IMR-90 (cell line): ENCODE measurements around the gene PAM. TPM values are rescaled to one million over a fixed set of nuclear protein-coding genes. Genes with fewer than 3 reads are reported as not detected.

ENCODE experiments used
- ATAC-seq: fragments of 200-7000 bp; cut with Tn5 transposase; 2 replicates; pipeline ENCODE4 v1.9.1; 2020; ENCODE audit warnings: low read depth, mild to moderate bottlenecking, moderate library complexity
- BruUV-seq: library from RNA; stranded (reverse); fragments of 400-500 nt; replicated peaks from 2 replicates; lab custom pipeline; 2021; lab: Mats Ljungman, UMichigan
- CTCF ChIA-PET: fragments of 300-600 bp; formaldehyde crosslinking; extraction: SDS; loops from one replicate; lab custom pipeline; 2021; ENCODE audit warnings: antibody characterized with exemption; lab: Yijun Ruan, JAX
- POLR2A ChIA-PET: fragments of 300-600 bp; sonication (Branson Sonifier 250); formaldehyde crosslinking; loops from one replicate; lab custom pipeline; 2022; ENCODE audit warnings: antibody characterized with exemption; ENCODE audit not compliant: unreplicated experiment; lab: Charles Lee
- DNase-seq: peaks from one replicate; pipeline ENCODE4 v3.0.0; 2013
- H2AFZ ChIP-seq: replicated peaks from 2 replicates; pipeline ENCODE3; 2013; ENCODE audit warnings: low read length, mild to moderate bottlenecking; ENCODE audit not compliant: poor library complexity
- H2AK5ac ChIP-seq: 2 replicates; pipeline ENCODE4 v1.6.1; 2013; ENCODE audit warnings: low read depth, low read length, inconsistent platforms
- H2AK9ac ChIP-seq: replicated peaks from 2 replicates; pipeline ENCODE3; 2013; ENCODE audit warnings: mild to moderate bottlenecking, low read depth, low read length, moderate library complexity; ENCODE audit not compliant: poor library complexity
- H2BK120ac ChIP-seq: 2 replicates; pipeline ENCODE4 v1.6.1; 2013; ENCODE audit warnings: low read depth, low read length, inconsistent platforms
- H2BK15ac ChIP-seq: 3 replicates; pipeline ENCODE4 v1.6.1; 2013; ENCODE audit warnings: low read depth, low read length, inconsistent platforms
- H2BK20ac ChIP-seq: 2 replicates; pipeline ENCODE4 v1.6.1; 2013; ENCODE audit warnings: low read depth, mild to moderate bottlenecking, inconsistent platforms, low read length, moderate library complexity
- H2BK5ac ChIP-seq: 2 replicates; pipeline ENCODE4 v1.6.1; 2013; ENCODE audit warnings: mild to moderate bottlenecking, low read depth, low read length, inconsistent platforms; ENCODE audit not compliant: poor library complexity, severe bottlenecking
- H3K14ac ChIP-seq: replicated peaks from 2 replicates; pipeline ENCODE4 v1.6.1; 2013; ENCODE audit warnings: low read depth, low read length, inconsistent platforms
- H3K18ac ChIP-seq: 2 replicates; pipeline ENCODE4 v1.6.1; 2013; ENCODE audit warnings: low read depth, low read length, control low read depth
- H3K23ac ChIP-seq: 2 replicates; pipeline ENCODE4 v1.6.1; 2013; ENCODE audit warnings: low read depth, low read length, inconsistent platforms
- H3K27ac ChIP-seq: 2 replicates; pipeline ENCODE4 v1.5.1; 2013; ENCODE audit warnings: mild to moderate bottlenecking, control low read depth, low read length; ENCODE audit not compliant: insufficient read depth
- H3K27me3 ChIP-seq: 2 replicates; pipeline ENCODE4 v1.6.1; 2013; ENCODE audit warnings: low read length; ENCODE audit not compliant: control insufficient read depth, insufficient read depth
- H3K36me3 ChIP-seq: 2 replicates; pipeline ENCODE4 v1.6.1; 2013; ENCODE audit warnings: low read length, mixed read lengths; ENCODE audit not compliant: control insufficient read depth, insufficient read depth
- H3K4ac ChIP-seq: 2 replicates; pipeline ENCODE4 v1.6.1; 2013; ENCODE audit warnings: low read depth, low read length, inconsistent platforms
- H3K4me1 ChIP-seq: 2 replicates; pipeline ENCODE4 v1.6.1; 2013; ENCODE audit warnings: low read length, mixed read lengths; ENCODE audit not compliant: control insufficient read depth, insufficient read depth
- H3K4me2 ChIP-seq: 2 replicates; pipeline ENCODE4 v1.6.1; 2013; ENCODE audit warnings: low read depth, mild to moderate bottlenecking, control low read depth, low read length, moderate library complexity
- H3K4me3 ChIP-seq: 2 replicates; pipeline ENCODE4 v1.5.1; 2013; ENCODE audit warnings: low read depth, mild to moderate bottlenecking, control low read depth, low read length, moderate library complexity; ENCODE audit not compliant: insufficient read depth
- H3K56ac ChIP-seq: 2 replicates; pipeline ENCODE4 v1.6.1; 2013; ENCODE audit warnings: low read length, inconsistent platforms; ENCODE audit not compliant: insufficient read depth; ENCODE audit errors: extremely low read depth
- H3K79me1 ChIP-seq, 2 experiments: 2 replicates each; pipeline ENCODE4 v1.6.1; 2013; ENCODE audit warnings: low read length in 2 of 2, inconsistent platforms in 1 of 2, low read depth in 1 of 2
- H3K9ac ChIP-seq: 2 replicates; pipeline ENCODE4 v1.6.1; 2013; ENCODE audit warnings: low read depth, low read length, control low read depth
- H3K9me1 ChIP-seq: 2 replicates; pipeline ENCODE4 v1.6.1; 2013; ENCODE audit warnings: low read length, inconsistent platforms; ENCODE audit not compliant: insufficient read depth
- H3K9me3 ChIP-seq: 2 replicates; pipeline ENCODE4 v1.6.1; 2013; ENCODE audit warnings: low read length; ENCODE audit not compliant: control insufficient read depth, insufficient read depth
- H4K20me1 ChIP-seq: 2 replicates; pipeline ENCODE4 v1.6.1; 2013; ENCODE audit warnings: low read length, inconsistent platforms; ENCODE audit not compliant: insufficient read depth
- H4K5ac ChIP-seq: 2 replicates; pipeline ENCODE4 v1.6.1; 2013; ENCODE audit warnings: mild to moderate bottlenecking, low read depth, low read length, control low read depth
- H4K8ac ChIP-seq, 2 experiments: 2 replicates each; pipeline ENCODE4 v1.6.1; 2013; ENCODE audit warnings: low read depth in 2 of 2, low read length in 2 of 2, control low read depth in 1 of 2, inconsistent platforms in 1 of 2
- H4K91ac ChIP-seq: 2 replicates; pipeline ENCODE4 v1.6.1; 2013; ENCODE audit warnings: low read depth, low read length, inconsistent platforms; ENCODE audit not compliant: insufficient read depth
- FOS ChIP-seq: fragments of 150-350 bp; IDR thresholded peaks from 2 replicates; pipeline ENCODE4 v1.6.1; 2016; ENCODE audit warnings: low read depth, low read length
- RAD21 ChIP-seq: IDR thresholded peaks from 2 replicates; pipeline ENCODE4 v1.6.1; 2012; ENCODE audit warnings: low read length, improper control_type of control experiment
- WGBS, 2 experiments: methylation state at CpG; one replicate each; pipeline versions ENCODE4 v1.1.5 to v1.1.7; 2013; ENCODE audit warnings: missing lambda C conversion rate in 2 of 2; ENCODE audit not compliant: insufficient read length in 1 of 2; ENCODE audit errors: extremely low coverage in 2 of 2; 5-methylcytosine and 5-hydroxymethylcytosine counted together
- dilution Hi-C: fragments of 300-500 bp; cut with HindIII; formaldehyde crosslinking; loops from one replicate; pipeline ENCODE4 v1.14.3; 2018; ENCODE audit warnings: low sequenced_read_pairs; ENCODE audit not compliant: unreplicated experiment
- in situ Hi-C: fragments of 300-500 bp; cut with MboI; formaldehyde crosslinking; loops from 3 replicates; pipeline ENCODE4 v1.14.3; 2019; ENCODE audit warnings: low sequenced_read_pairs, inconsistent platforms, mixed read lengths
- intact Hi-C: fragments of 100-400 bp; cut with micrococcal nuclease; formaldehyde crosslinking; loops from 2 replicates; pipeline ENCODE4 v1.10.0; 2022
- polyA plus RNA-seq, 3 experiments: library from polyadenylated mRNA; depleted of rRNA; stranded (reverse); fragments of >200 nt; gene quantifications; 2 replicates each; pipeline ENCODE4 v1.2.3, GENCODE V29; 2012; ENCODE audit warnings: low replicate concordance in 1 of 3
- total RNA-seq: library from RNA; depleted of rRNA; stranded (reverse); fragments of >200 nt; gene quantifications from 2 replicates; pipeline ENCODE4 v1.2.3, GENCODE V29; 2012

Gene PAM
- total and polyA plus RNA-seq, 2 of the 4 experiments (the other 2 are of a cell fraction) = 115 to 179 TPM

- H2AK5ac ChIP-seq = no peak overlapping the region
- H4K20me1 ChIP-seq = peaks cover 15% of the 10 kb centered on the region; the same call in 1 of the 2 replicates
- H3K4me3 ChIP-seq = no peak overlapping the region
- no peaks in the 10 kb centered on the region for H3K9me1 ChIP-seq
- H2AFZ ChIP-seq = no peak overlapping the region
- no peak for TF ChIP-seq FOS
- no peak for TF ChIP-seq RAD21
- in situ Hi-C loops (no loop called here), dilution Hi-C loops (no loop called here), intact Hi-C loops (no loop called here)
- no TSS peak for BruUV-seq
- no peaks in the 10 kb centered on the region for H3K4me1 ChIP-seq
- H4K91ac ChIP-seq = no peak overlapping the region
- no peak overlapping the region for H3K4ac ChIP-seq
- no peak overlapping the region for H2BK15ac ChIP-seq
- POLR2A ChIA-PET = no interaction called here
- H2BK5ac ChIP-seq = no peak overlapping the region
- H3K36me3 ChIP-seq = no peaks in the 10 kb centered on the region; the same call in 1 of the 2 replicates
- CTCF ChIA-PET = interaction anchor here (1.8 kb wide), 1 partner anchor 17 kb away, joined by 3 read pairs; no protein-coding TSS in a partner anchor
- H2AK9ac ChIP-seq = no peak overlapping the region
- no peaks in the 10 kb centered on the region for H3K27me3 ChIP-seq
- H3K4me2 ChIP-seq = no peak overlapping the region
- H3K79me1 ChIP-seq = peaks cover 25 to 27% of the 10 kb centered on the region in 2 experiments
- DNase-seq = no peak
- H2BK120ac ChIP-seq = no peak overlapping the region
- H3K56ac ChIP-seq = no peak overlapping the region
- H3K27ac ChIP-seq = no peak overlapping the region
- H3K9ac ChIP-seq = no peak overlapping the region
- ATAC-seq = no peak
- H3K9me3 ChIP-seq = no peaks in the 10 kb centered on the region
- no peak overlapping the region for H4K8ac ChIP-seq
- H2BK20ac ChIP-seq = no peak overlapping the region
- no CpG with 5 or more reads among the region's 2 CpGs for WGBS, 2 experiments
- H3K23ac ChIP-seq = no peak overlapping the region
- no peak overlapping the region for H3K14ac ChIP-seq
- no peak overlapping the region for H3K18ac ChIP-seq
- H4K5ac ChIP-seq = no peak overlapping the region
Measured at GRCh38 chr5:102830241-102830640, 75.1 kb downstream of the PAM start.
